Measurements from ENCODE around the gene SIKE1. TPM values are rescaled to one million over a fixed set of nuclear protein-coding genes. Genes with fewer than 3 reads are reported as not detected.
A peak's percentile ranks its signal among the peaks of the same experiment; 100 is the strongest.
"Not testable (repeated sequence)": the region's sequence is repeated elsewhere in the genome, so short reads cannot be mapped to it uniquely, and the experiment has no call there.

The SIKE1 gene
- total RNA-seq (2014; rRNA removed; shearing (Covaris generic)): 70.3 and 106 TPM in 2 replicates
- polyA plus RNA-seq (2016; fragmentation: Nextera tagmentation; extraction: Ambion mirVana): 50.9 and 53.0 TPM in 2 replicates

DNA sequence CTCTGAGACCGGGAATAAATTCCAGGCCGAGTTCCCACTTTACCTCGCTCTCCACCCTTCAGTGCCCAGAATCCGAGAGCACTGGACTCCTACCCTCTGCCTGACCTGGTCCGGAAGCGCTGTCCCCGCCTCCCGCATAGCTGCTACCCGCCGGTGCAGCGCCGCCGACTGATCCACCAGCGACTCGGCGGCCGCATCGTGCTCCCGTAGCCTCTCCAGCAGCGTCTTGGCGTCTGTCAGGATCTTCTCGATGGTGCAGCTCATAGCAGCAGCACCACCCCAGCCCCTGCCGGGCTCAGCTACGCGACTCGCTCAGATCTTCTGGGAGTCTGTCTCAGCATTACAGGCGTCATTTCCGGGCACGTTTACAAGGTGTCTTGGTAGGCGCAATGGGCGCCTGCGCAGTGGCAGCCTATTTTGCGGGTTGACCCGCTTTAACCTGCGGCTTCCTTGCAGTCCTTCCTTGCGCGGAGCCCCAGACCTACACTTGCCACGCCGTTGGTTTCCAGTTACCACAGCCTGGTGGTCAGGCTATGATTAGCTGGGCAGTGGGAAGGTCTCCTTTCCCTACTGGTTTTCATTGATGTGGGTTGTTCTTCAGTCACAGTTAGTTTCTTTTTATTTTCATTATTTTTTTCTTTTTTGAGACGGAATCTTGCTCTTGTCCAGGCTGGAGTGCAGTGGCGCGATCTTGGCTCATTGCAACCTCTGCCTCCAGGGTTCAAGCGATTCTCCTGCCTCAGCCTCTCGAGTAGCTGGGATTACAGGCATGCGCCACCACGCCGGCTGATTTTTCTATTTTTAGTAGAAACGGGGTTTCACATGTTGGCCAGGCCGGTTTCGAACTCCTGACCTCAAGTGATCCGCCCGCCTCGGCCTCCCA lies at the start of gene SIKE1:
TSS of gene SIKE1 (minus strand) at position 342 of the 883 bp plus-strand sequence. CDS start at position 264, 78 bp downstream.
- Histone ChIP-seq H3K9me3 (ENCODE audit: low read depth) (no peaks in the 10 kb centered on the region), H3K4me2 (ENCODE audit: unreplicated experiment) (peak within 1 kb of the TSS; percentile 100), H3K36me3 (ENCODE audit: low read depth) (peaks cover 21% of the 10 kb centered on the region), H3K9ac (peak within 1 kb of the TSS; percentile 85), H3K27me3 (replicated peaks; ENCODE audit: insufficient read depth) (no peaks in the 10 kb centered on the region), H2AFZ (peak within 1 kb of the TSS; percentile 92), H4K20me1 (ENCODE audit: insufficient read depth) (no peaks in the 10 kb centered on the region), H3K4me1 (ENCODE audit: insufficient read depth) (peaks cover 11% of the 10 kb centered on the region), H3K4me3 (peak within 1 kb of the TSS; percentile 97), H3K27ac (peak within 1 kb of the TSS; percentile 78), H3K9me2 (ENCODE audit: insufficient read depth) (no peaks in the 10 kb centered on the region), H3F3A (ENCODE audit: insufficient read depth) (peaks cover 8% of the 10 kb centered on the region), H3K79me2 (ENCODE audit: insufficient read depth) (peaks cover 44% of the 10 kb centered on the region)
- TF ChIP-seq EZH2 (IDR thresholded peaks at IDR 0.05; ENCODE audit: insufficient read depth, poor library complexity, severe bottlenecking) (no peak), EZH2phosphoT487 (IDR thresholded peaks at IDR 0.05; ENCODE audit: insufficient read depth, low read depth) (no peak)
- DNase-seq: peak; percentile 97
- WGBS, 2 experiments (ENCODE audit: low coverage in 1 of 2, low lambda C conversion rate in 2 of 2, missing lambda C conversion rate in 2 of 2): 22 to 23% methylated on average over 44 to 53 of the region's 53 CpGs
- in situ Hi-C loops (cut with MboI): no loop called here

DNA sequence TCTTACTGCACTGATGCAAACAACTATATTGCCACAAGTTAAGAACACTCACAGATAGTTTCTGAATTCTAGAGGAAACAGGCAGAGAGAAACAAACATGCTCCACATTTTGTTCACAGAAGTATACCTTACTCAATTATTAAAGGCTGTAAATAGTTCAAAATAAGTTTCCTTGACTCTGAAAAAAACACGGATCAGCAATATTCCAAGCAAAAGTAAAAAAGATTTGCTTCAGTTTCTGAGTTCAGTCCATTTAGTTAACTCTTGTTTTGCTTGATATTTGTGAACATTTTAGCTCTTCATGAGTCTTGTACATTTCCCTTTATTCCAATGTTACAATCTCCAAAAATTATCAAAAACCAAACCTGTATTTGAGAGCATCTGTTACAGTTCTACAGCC lies 49.6 kb upstream of the SIKE1 start:
- in situ Hi-C loops (cut with MboI); H3F3A ChIP-seq (ENCODE audit: insufficient read depth); H3K9me2 ChIP-seq (ENCODE audit: insufficient read depth); H3K27me3 ChIP-seq (replicated peaks; ENCODE audit: insufficient read depth); H3K36me3 ChIP-seq (ENCODE audit: low read depth); H3K27ac ChIP-seq; H4K20me1 ChIP-seq (ENCODE audit: insufficient read depth); H3K4me2 ChIP-seq (ENCODE audit: unreplicated experiment); H3K9ac ChIP-seq; DNase-seq; H2AFZ ChIP-seq; H3K9me3 ChIP-seq (ENCODE audit: low read depth); H3K79me2 ChIP-seq (ENCODE audit: insufficient read depth); H3K4me1 ChIP-seq (ENCODE audit: insufficient read depth); H3K4me3 ChIP-seq: not testable (repeated sequence)
- WGBS, 2 experiments (ENCODE audit: low coverage in 1 of 2, low lambda C conversion rate in 2 of 2, missing lambda C conversion rate in 2 of 2): 9 to 14% methylated on average over 1 of the region's 1 CpG

DNA sequence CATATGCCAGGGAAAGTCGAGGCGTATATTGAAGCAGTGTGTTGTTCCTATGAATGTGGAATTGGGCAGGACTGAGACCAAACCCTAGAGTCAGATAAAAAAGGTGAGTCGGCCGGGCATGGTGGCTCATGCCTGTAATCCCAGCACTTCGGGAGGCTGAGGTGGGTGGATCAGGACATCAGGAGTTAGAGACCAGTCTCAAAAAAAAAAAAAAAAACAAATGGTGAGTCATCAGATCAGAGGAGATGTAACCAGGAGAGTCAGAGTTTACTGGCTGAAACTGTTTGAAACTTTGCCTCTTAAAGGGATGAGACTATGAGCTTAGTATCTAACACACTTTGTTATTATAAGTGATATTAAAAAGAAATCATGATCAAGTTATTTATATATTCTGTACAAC lies 47.8 kb upstream of the SIKE1 start:
- H3K4me2 ChIP-seq (ENCODE audit: unreplicated experiment): no peak overlapping the region
- H3K27me3 ChIP-seq (replicated peaks; ENCODE audit: insufficient read depth): no peaks in the 10 kb centered on the region
- H3K4me3 ChIP-seq: no peak overlapping the region
- H3K9me2 ChIP-seq (ENCODE audit: insufficient read depth): no peaks in the 10 kb centered on the region
- no peaks in the 10 kb centered on the region for H4K20me1 ChIP-seq (ENCODE audit: insufficient read depth)
- H3K36me3 ChIP-seq (ENCODE audit: low read depth): no peaks in the 10 kb centered on the region
- no peak for TF ChIP-seq EZH2 (IDR thresholded peaks at IDR 0.05; ENCODE audit: insufficient read depth, poor library complexity, severe bottlenecking)
- H3F3A ChIP-seq (ENCODE audit: insufficient read depth): no peaks in the 10 kb centered on the region
- H3K79me2 ChIP-seq (ENCODE audit: insufficient read depth): no peaks in the 10 kb centered on the region
- WGBS, 2 experiments (ENCODE audit: low coverage in 1 of 2, low lambda C conversion rate in 2 of 2, missing lambda C conversion rate in 2 of 2): 51 to 52% methylated on average over 5 of the region's 5 CpGs
- H3K4me1 ChIP-seq (ENCODE audit: insufficient read depth): no peaks in the 10 kb centered on the region
- in situ Hi-C loops (cut with MboI): no loop called here
- no peak overlapping the region for H3K27ac ChIP-seq
- H3K9ac ChIP-seq: no peak overlapping the region
- H3K9me3 ChIP-seq (ENCODE audit: low read depth): no peaks in the 10 kb centered on the region
- DNase-seq: peak; percentile 23
- H2AFZ ChIP-seq: no peak overlapping the region

DNA sequence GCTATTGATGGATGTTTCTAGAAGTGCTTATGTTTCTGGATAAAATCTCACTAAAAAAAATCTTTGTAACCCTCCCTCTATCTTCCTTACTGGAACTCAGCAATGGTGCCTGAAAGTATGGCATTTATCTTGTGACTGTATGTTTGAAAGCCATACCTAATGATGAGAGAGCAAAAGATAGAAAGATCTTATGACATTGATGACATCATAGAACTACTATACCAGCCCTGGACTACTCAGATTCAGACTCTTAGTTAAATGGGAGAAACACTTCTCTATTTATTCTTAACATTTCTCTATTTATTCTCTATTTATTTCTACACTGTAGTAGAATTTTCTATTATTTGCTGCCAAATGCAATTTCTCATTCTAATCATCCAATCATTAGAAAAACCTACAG lies 41.5 kb upstream of the SIKE1 start:
- H3K9ac ChIP-seq: no peak overlapping the region
- H3K27me3 ChIP-seq (replicated peaks; ENCODE audit: insufficient read depth): no peaks in the 10 kb centered on the region
- TF ChIP-seq EZH2 (IDR thresholded peaks at IDR 0.05; ENCODE audit: insufficient read depth, poor library complexity, severe bottlenecking): no peak
- no peak for TF ChIP-seq EZH2phosphoT487 (IDR thresholded peaks at IDR 0.05; ENCODE audit: insufficient read depth, low read depth)
- H3K9me3 ChIP-seq (ENCODE audit: low read depth): no peaks in the 10 kb centered on the region
- H3K4me1 ChIP-seq (ENCODE audit: insufficient read depth): no peaks in the 10 kb centered on the region
- no peaks in the 10 kb centered on the region for H3K36me3 ChIP-seq (ENCODE audit: low read depth)
- no peak overlapping the region for H2AFZ ChIP-seq
- in situ Hi-C loops (cut with MboI): no loop called here
- no peak for DNase-seq
- no peak overlapping the region for H3K4me3 ChIP-seq
- H3K9me2 ChIP-seq (ENCODE audit: insufficient read depth): no peaks in the 10 kb centered on the region
- no peaks in the 10 kb centered on the region for H3K79me2 ChIP-seq (ENCODE audit: insufficient read depth)
- no peaks in the 10 kb centered on the region for H3F3A ChIP-seq (ENCODE audit: insufficient read depth)
- no peak overlapping the region for H3K4me2 ChIP-seq (ENCODE audit: unreplicated experiment)
- no peaks in the 10 kb centered on the region for H4K20me1 ChIP-seq (ENCODE audit: insufficient read depth)
- H3K27ac ChIP-seq: no peak overlapping the region
